DOHH2 (cell line): ENCODE data around the gene ZDHHC12.

Experiments
- H3F3A ChIP-seq: fragments of 200-600 bp; sonication (generic), shearing (Covaris generic); 2 replicates; pipeline ENCODE4 v1.6.0; 2016; ENCODE audit warnings: antibody characterized with exemption, mild to moderate bottlenecking; ENCODE audit not compliant: control insufficient read depth, insufficient read depth
- H3K27ac ChIP-seq: fragments of 200-600 bp; sonication (generic); 2 replicates; pipeline ENCODE4 v1.5.1; 2014; ENCODE audit warnings: low read depth, mild to moderate bottlenecking, low read length, moderate library complexity
- H3K27me3 ChIP-seq: fragments of 200-600 bp; sonication (generic); 2 replicates; pipeline ENCODE4 v1.6.1; 2014; ENCODE audit warnings: mild to moderate bottlenecking, low read length, mixed read lengths; ENCODE audit not compliant: control insufficient read depth
- H3K36me3 ChIP-seq: fragments of 200-600 bp; sonication (generic); 2 replicates; pipeline ENCODE4 v1.6.1; 2014; ENCODE audit warnings: mild to moderate bottlenecking, low read length, moderate library complexity, mixed read lengths; ENCODE audit not compliant: control insufficient read depth
- H3K4me1 ChIP-seq: fragments of 200-600 bp; sonication (generic); 2 replicates; pipeline ENCODE4 v1.6.1; 2014; ENCODE audit warnings: mild to moderate bottlenecking, low read length, mixed read lengths; ENCODE audit not compliant: control insufficient read depth
- H3K4me2 ChIP-seq: fragments of 200-600 bp; sonication (generic); 2 replicates; pipeline ENCODE4 v1.6.0; 2014; ENCODE audit warnings: mild to moderate bottlenecking, low read length, moderate library complexity
- H3K4me3 ChIP-seq: fragments of 200-600 bp; sonication (generic); 2 replicates; pipeline ENCODE4 v1.5.1; 2014; ENCODE audit warnings: mild to moderate bottlenecking, low read length, mixed read lengths
- H3K79me2 ChIP-seq: fragments of 200-600 bp; sonication (generic); 2 replicates; pipeline ENCODE4 v1.6.1; 2014; ENCODE audit warnings: mild to moderate bottlenecking, low read length, mixed read lengths; ENCODE audit not compliant: control insufficient read depth
- H3K9me2 ChIP-seq: fragments of 200-600 bp; sonication (generic); replicated peaks from 2 replicates; pipeline ENCODE4 v1.6.1; 2014; ENCODE audit warnings: mild to moderate bottlenecking, low read length, mixed read lengths; ENCODE audit not compliant: control insufficient read depth
- H3K9me3 ChIP-seq: fragments of 200-600 bp; sonication (generic); 2 replicates; pipeline ENCODE4 v1.6.1; 2014; ENCODE audit warnings: antibody characterized with exemption, low read length, mixed read lengths; ENCODE audit not compliant: control insufficient read depth, insufficient read depth
- H4K20me1 ChIP-seq: fragments of 200-600 bp; sonication (generic); 2 replicates; pipeline ENCODE4 v1.6.0; 2014; ENCODE audit warnings: low read depth, mild to moderate bottlenecking, antibody characterized with exemption, low read length, moderate library complexity; ENCODE audit not compliant: control insufficient read depth, insufficient read depth
- CTCF ChIP-seq: fragments of 200-600 bp; sonication (generic); IDR thresholded peaks from one replicate; pipeline ENCODE4 v1.5.1; 2014; ENCODE audit warnings: antibody characterized with exemption, mild to moderate bottlenecking, low read depth, low read length; ENCODE audit not compliant: poor library complexity, severe bottlenecking
- EZH2phosphoT487 ChIP-seq: fragments of 200-600 bp; sonication (generic); IDR thresholded peaks from 2 replicates; pipeline ENCODE4 v1.6.1; 2017; ENCODE audit warnings: borderline replicate concordance, mild to moderate bottlenecking, antibody characterized with exemption, low read length, moderate library complexity, mixed read lengths

ZDHHC12 gene

GRCh38 chr9:128765499-128765898 lies 41.6 kb upstream of the ZDHHC12 start:
- Histone ChIP-seq H3K4me2 (no peak overlapping the region), H3K79me2 (peaks cover 9% of the 10 kb centered on the region), H3K9me2 (no peaks in the 10 kb centered on the region), H3K36me3 (no peaks in the 10 kb centered on the region; the same call in 1 of the 2 replicates), H3K27ac (no peak overlapping the region), H3F3A (no peaks in the 10 kb centered on the region), H3K27me3 (no peaks in the 10 kb centered on the region), H3K9me3 (no peaks in the 10 kb centered on the region), H3K4me1 (peaks cover 3% of the 10 kb centered on the region), H3K4me3 (no peak overlapping the region), H4K20me1 (no peaks in the 10 kb centered on the region)
- TF ChIP-seq CTCF (no peak), EZH2phosphoT487 (no peak)

GRCh38 chr9:128764361-128764760 lies 40.4 kb upstream of the ZDHHC12 start:
- Histone ChIP-seq H3K27me3 (no peaks in the 10 kb centered on the region), H4K20me1 (no peaks in the 10 kb centered on the region), H3K36me3 (no peaks in the 10 kb centered on the region; the same call in 1 of the 2 replicates), H3K9me3 (no peaks in the 10 kb centered on the region), H3K4me2 (no peak overlapping the region), H3K4me1 (no peaks in the 10 kb centered on the region), H3F3A (no peaks in the 10 kb centered on the region), H3K79me2 (no peaks in the 10 kb centered on the region), H3K27ac (no peak overlapping the region), H3K9me2 (no peaks in the 10 kb centered on the region), H3K4me3 (no peak overlapping the region)
- no peak for TF ChIP-seq EZH2phosphoT487
- TF ChIP-seq CTCF, result peak; percentile 33

GRCh38 chr9:128762671-128763449 lies 38.9 kb upstream of the ZDHHC12 start:
- H3K27ac ChIP-seq, result no peak overlapping the region
- no peaks in the 10 kb centered on the region for H3K9me2 ChIP-seq
- no peak overlapping the region for H3K4me2 ChIP-seq
- no peaks in the 10 kb centered on the region for H3K4me1 ChIP-seq
- TF ChIP-seq EZH2phosphoT487 (no peak), CTCF (no peak)
- no peaks in the 10 kb centered on the region for H3F3A ChIP-seq
- no peak overlapping the region for H3K4me3 ChIP-seq
- no peaks in the 10 kb centered on the region for H3K27me3 ChIP-seq
- no peaks in the 10 kb centered on the region; the same call in 1 of the 2 replicates for H3K36me3 ChIP-seq
- no peaks in the 10 kb centered on the region for H3K9me3 ChIP-seq
- H3K79me2 ChIP-seq, result no peaks in the 10 kb centered on the region
- no peaks in the 10 kb centered on the region for H4K20me1 ChIP-seq
